Neural progenitor cell (in vitro differentiated cells): Measurements from ENCODE around the gene ANKRD11. TPM values are rescaled to one million over a fixed set of nuclear protein-coding genes. Genes with fewer than 3 reads are reported as not detected.

ENCODE experiments used
- DNase-seq: peaks from one replicate; pipeline ENCODE4 v3.0.0-alpha.2; 2016; ENCODE audit warnings: low spot score
- H2AFZ ChIP-seq: fragments of 200-600 bp; sonication (generic); replicated peaks from 2 replicates; pipeline ENCODE4 v1.6.1; 2016; ENCODE audit warnings: antibody characterized with exemption
- H3F3A ChIP-seq: fragments of 200-600 bp; sonication (generic); 2 replicates; pipeline ENCODE4 v1.6.1; 2016; ENCODE audit warnings: antibody characterized with exemption, low read depth
- H3K27ac ChIP-seq: fragments of 200-600 bp; sonication (generic); 2 replicates; pipeline ENCODE4 v1.5.1; 2016; ENCODE audit warnings: mild to moderate bottlenecking
- H3K27me3 ChIP-seq: fragments of 200-600 bp; sonication (generic); 2 replicates; pipeline ENCODE4 v1.6.1; 2016; ENCODE audit warnings: mild to moderate bottlenecking, moderate library complexity
- H3K36me3 ChIP-seq: fragments of 200-600 bp; sonication (generic); 2 replicates; pipeline ENCODE4 v1.5.1; 2016
- H3K4me1 ChIP-seq: fragments of 200-600 bp; sonication (generic); 2 replicates; pipeline ENCODE4 v1.6.1; 2016; ENCODE audit warnings: mixed run types
- H3K4me2 ChIP-seq: fragments of 200-600 bp; sonication (generic); 2 replicates; pipeline ENCODE4 v1.6.1; 2016
- H3K4me3 ChIP-seq: fragments of 200-600 bp; sonication (generic); 2 replicates; pipeline ENCODE4 v1.5.1; 2016
- H3K79me2 ChIP-seq: fragments of 200-600 bp; sonication (generic); 2 replicates; pipeline ENCODE4 v1.6.1; 2016; ENCODE audit warnings: low read depth
- H3K9ac ChIP-seq: fragments of 200-600 bp; sonication (generic); 2 replicates; pipeline ENCODE4 v1.6.1; 2016
- H3K9me3 ChIP-seq: fragments of 200-600 bp; sonication (generic); 2 replicates; pipeline ENCODE4 v1.5.1; 2016; ENCODE audit warnings: low read depth
- H4K20me1 ChIP-seq: fragments of 200-600 bp; sonication (generic); 2 replicates; pipeline ENCODE4 v1.6.1; 2016; ENCODE audit warnings: low read depth
- H3K27ac Mint-ChIP-seq: 3 replicates; pipeline ENCODE4 v1.8.0; 2021; ENCODE audit warnings: mixed read lengths
- H3K27me3 Mint-ChIP-seq: 2 replicates; pipeline ENCODE4 v1.8.0; 2022; ENCODE audit warnings: low read depth, mild to moderate bottlenecking, inconsistent platforms, moderate library complexity, mixed read lengths; ENCODE audit not compliant: insufficient read depth
- H3K36me3 Mint-ChIP-seq: 3 replicates; pipeline ENCODE4 v1.8.0; 2021; ENCODE audit warnings: mixed read lengths
- H3K4me1 Mint-ChIP-seq: 3 replicates; pipeline ENCODE4 v1.8.0; 2021; ENCODE audit warnings: mixed read lengths
- H3K4me3 Mint-ChIP-seq: 3 replicates; pipeline ENCODE4 v1.8.0; 2021; ENCODE audit warnings: mild to moderate bottlenecking, moderate library complexity, mixed read lengths
- H3K9me3 Mint-ChIP-seq: 3 replicates; pipeline ENCODE4 v1.8.0; 2020; ENCODE audit warnings: mixed read lengths
- EZH2 ChIP-seq: fragments of 200-600 bp; sonication (generic); IDR thresholded peaks from 2 replicates; pipeline ENCODE4 v1.6.1; 2017; ENCODE audit warnings: antibody characterized with exemption, mild to moderate bottlenecking, moderate library complexity
- EZH2phosphoT487 ChIP-seq: fragments of 200-600 bp; sonication (generic); IDR thresholded peaks from 2 replicates; pipeline ENCODE4 v1.6.1; 2017; ENCODE audit warnings: antibody characterized with exemption
- total RNA-seq: library from RNA; depleted of rRNA; stranded (reverse); fragments of >200 nt; gene quantifications from 2 replicates; pipeline ENCODE4 v1.2.3, GENCODE V29; 2015; ENCODE audit warnings: low replicate concordance
- TF ChIP-seq, protein P1 (sequence below): fragments of 200-600 bp; sonication (generic); IDR thresholded peaks from 2 replicates; pipeline ENCODE4 v1.5.1; 2017; ENCODE audit warnings: antibody characterized with exemption, mild to moderate bottlenecking

Gene ANKRD11
- total RNA-seq, 1 donor from 2014 or later = 47.3 TPM

- Mint-ChIP-seq H3K9me3 (no peaks in the 10 kb centered on the region), H3K36me3 (peaks cover 11% of the 10 kb centered on the region), H3K4me3 (peak overlapping the region; percentile 18), H3K27me3 (peaks cover 6% of the 10 kb centered on the region), H3K4me1 (peaks cover 10% of the 10 kb centered on the region), H3K27ac (no peak overlapping the region)
- Histone ChIP-seq H3K4me2 (no peak overlapping the region), H3K27ac (no peak overlapping the region), H3K4me1 (peaks cover 13% of the 10 kb centered on the region), H2AFZ (no peak overlapping the region), H3K4me3 (no peak overlapping the region), H4K20me1 (peaks cover 39% of the 10 kb centered on the region), H3K27me3 (peaks cover 7% of the 10 kb centered on the region), H3F3A (peaks cover 14% of the 10 kb centered on the region), H3K9ac (no peak overlapping the region), H3K79me2 (peaks cover 57% of the 10 kb centered on the region), H3K9me3 (no peaks in the 10 kb centered on the region), H3K36me3 (peaks cover 3% of the 10 kb centered on the region)
- TF ChIP-seq EZH2 (no peak), EZH2phosphoT487 (no peak)
- TF ChIP-seq, protein P1, sequence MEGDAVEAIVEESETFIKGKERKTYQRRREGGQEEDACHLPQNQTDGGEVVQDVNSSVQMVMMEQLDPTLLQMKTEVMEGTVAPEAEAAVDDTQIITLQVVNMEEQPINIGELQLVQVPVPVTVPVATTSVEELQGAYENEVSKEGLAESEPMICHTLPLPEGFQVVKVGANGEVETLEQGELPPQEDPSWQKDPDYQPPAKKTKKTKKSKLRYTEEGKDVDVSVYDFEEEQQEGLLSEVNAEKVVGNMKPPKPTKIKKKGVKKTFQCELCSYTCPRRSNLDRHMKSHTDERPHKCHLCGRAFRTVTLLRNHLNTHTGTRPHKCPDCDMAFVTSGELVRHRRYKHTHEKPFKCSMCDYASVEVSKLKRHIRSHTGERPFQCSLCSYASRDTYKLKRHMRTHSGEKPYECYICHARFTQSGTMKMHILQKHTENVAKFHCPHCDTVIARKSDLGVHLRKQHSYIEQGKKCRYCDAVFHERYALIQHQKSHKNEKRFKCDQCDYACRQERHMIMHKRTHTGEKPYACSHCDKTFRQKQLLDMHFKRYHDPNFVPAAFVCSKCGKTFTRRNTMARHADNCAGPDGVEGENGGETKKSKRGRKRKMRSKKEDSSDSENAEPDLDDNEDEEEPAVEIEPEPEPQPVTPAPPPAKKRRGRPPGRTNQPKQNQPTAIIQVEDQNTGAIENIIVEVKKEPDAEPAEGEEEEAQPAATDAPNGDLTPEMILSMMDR = no peak
- DNase-seq = no peak
Observed at GRCh38 chr16:89511374-89511773, 21.0 kb upstream of the ANKRD11 start.

GRCh38 chr16:89510526-89510925 is 20.2 kb upstream of the ANKRD11 start:
- H3K9ac ChIP-seq = no peak overlapping the region
- H3K4me1 ChIP-seq = peaks cover 13% of the 10 kb centered on the region
- no peak overlapping the region for H2AFZ ChIP-seq
- peaks cover 17% of the 10 kb centered on the region for H3K4me1 Mint-ChIP-seq
- peaks cover 6% of the 10 kb centered on the region for H3K27me3 Mint-ChIP-seq
- no peak overlapping the region for H3K4me3 ChIP-seq
- no peaks in the 10 kb centered on the region for H3K9me3 ChIP-seq
- peaks cover 11% of the 10 kb centered on the region for H3K36me3 Mint-ChIP-seq
- H3K4me2 ChIP-seq = no peak overlapping the region
- no peaks in the 10 kb centered on the region for H3K9me3 Mint-ChIP-seq
- H3K79me2 ChIP-seq = peaks cover 49% of the 10 kb centered on the region
- peaks cover 7% of the 10 kb centered on the region for H3K27me3 ChIP-seq
- H3K27ac Mint-ChIP-seq = no peak overlapping the region
- peak overlapping the region; percentile 52 for H3K4me3 Mint-ChIP-seq
- H4K20me1 ChIP-seq = peaks cover 39% of the 10 kb centered on the region
- H3F3A ChIP-seq = peaks cover 14% of the 10 kb centered on the region
- TF ChIP-seq, protein P1 = no peak
- TF ChIP-seq EZH2 (no peak), EZH2phosphoT487 (no peak)
- DNase-seq = no peak
- no peak overlapping the region for H3K27ac ChIP-seq
- H3K36me3 ChIP-seq = peaks cover 3% of the 10 kb centered on the region

DNA sequence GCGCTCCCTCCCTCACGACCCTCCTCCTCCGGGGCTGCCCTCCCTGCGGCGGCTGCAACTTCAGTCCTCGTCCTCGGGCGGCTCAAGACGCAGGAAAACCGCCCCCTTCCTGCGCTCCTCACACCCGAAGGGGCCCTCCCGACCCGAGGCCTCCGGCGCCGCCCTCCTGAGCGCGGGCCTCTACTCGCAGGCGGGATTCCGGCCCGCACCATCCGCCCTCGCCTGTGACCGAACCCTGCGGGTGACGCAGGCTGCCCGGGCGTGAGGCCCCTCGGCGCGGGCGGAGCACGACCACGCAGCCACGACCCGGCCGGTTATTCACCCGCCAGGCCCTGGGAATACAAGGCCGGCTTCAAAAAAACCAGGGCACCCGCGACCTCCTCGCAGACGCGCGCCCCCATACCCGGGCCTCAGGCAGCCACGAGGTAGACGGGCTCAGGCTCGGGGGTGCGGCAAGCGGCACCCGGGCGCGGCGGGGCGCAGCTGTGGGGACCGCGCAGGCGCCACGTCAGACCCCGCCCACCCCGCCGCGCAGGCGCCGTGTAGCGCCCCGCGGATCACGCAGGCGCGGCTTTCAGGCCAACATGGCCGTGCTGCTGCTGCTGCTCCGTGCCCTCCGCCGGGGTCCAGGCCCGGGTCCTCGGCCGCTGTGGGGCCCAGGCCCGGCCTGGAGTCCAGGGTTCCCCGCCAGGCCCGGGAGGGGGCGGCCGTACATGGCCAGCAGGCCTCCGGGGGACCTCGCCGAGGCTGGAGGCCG is 17.7 kb upstream of the ANKRD11 start, which contains the start of gene SPG7:
TSS of gene SPG7 (plus strand) at position 570 of the 757 bp plus-strand sequence. CDS start at position 585, 15 bp downstream.
- H3K9ac ChIP-seq = peak within 1 kb of the TSS; percentile 99
- H3K79me2 ChIP-seq = peaks cover 43% of the 10 kb centered on the region
- peaks cover 24% of the 10 kb centered on the region for H3K4me1 Mint-ChIP-seq
- peak within 1 kb of the TSS; percentile 76 for H3K27ac Mint-ChIP-seq
- peaks cover 6% of the 10 kb centered on the region for H3K36me3 Mint-ChIP-seq
- H3K27me3 ChIP-seq = peaks cover 7% of the 10 kb centered on the region
- peak within 1 kb of the TSS; percentile 94 for H3K4me3 Mint-ChIP-seq
- peak within 1 kb of the TSS; percentile 99 for H3K4me3 ChIP-seq
- peak within 1 kb of the TSS; percentile 88 for H3K4me2 ChIP-seq
- H3K9me3 Mint-ChIP-seq = no peaks in the 10 kb centered on the region
- peak within 1 kb of the TSS; percentile 72 for H3K27ac ChIP-seq
- DNase-seq = peak; percentile 96
- no peaks in the 10 kb centered on the region for H3K9me3 ChIP-seq
- H2AFZ ChIP-seq = peak within 1 kb of the TSS; percentile 91
- peaks cover 14% of the 10 kb centered on the region for H3F3A ChIP-seq
- TF ChIP-seq EZH2phosphoT487 = no peak
- TF ChIP-seq EZH2 = no peak
- TF ChIP-seq, protein P1 = no peak
- peaks cover 39% of the 10 kb centered on the region for H4K20me1 ChIP-seq
- peaks cover 2% of the 10 kb centered on the region for H3K27me3 Mint-ChIP-seq
- H3K4me1 ChIP-seq = peaks cover 13% of the 10 kb centered on the region
- no peaks in the 10 kb centered on the region for H3K36me3 ChIP-seq
